ENCODE results near the gene SARDH. TPM values are rescaled to one million over a fixed set of nuclear protein-coding genes. Genes with fewer than 3 reads are reported as not detected.

SARDH gene
- total and polyA plus RNA-seq, 9 of the 15 experiments (the other 6 are each of a cell fraction or from before 2014, with no cell fraction given), result 0.14 TPM; not detected in 8

- in situ Hi-C loops (cut with MboI) (no loop called here), intact Hi-C loops (cut with micrococcal nuclease) (no loop called here)
- Histone ChIP-seq H3K27me3 (ENCODE audit: control insufficient read depth in 2 of 2, insufficient read depth in 2 of 2, low read length in 2 of 2) (peaks cover 19 to 90% of the 10 kb centered on the region in 2 experiments; a peak in 4 of 5 replicates), H3K9me1 (ENCODE audit: control insufficient read depth, insufficient read depth, low read length) (no peaks in the 10 kb centered on the region), H3K79me2 (ENCODE audit: control insufficient read depth, insufficient read depth, low read length) (no peaks in the 10 kb centered on the region), H3K9me3 (replicated peaks; ENCODE audit: control insufficient read depth, insufficient read depth, low read depth, low read length) (no peaks in the 10 kb centered on the region), H3K4me1 (replicated peaks in 1 of 2; ENCODE audit: control insufficient read depth in 2 of 2, insufficient read depth in 2 of 2, low read length in 2 of 2) (peaks cover 0 to 4% of the 10 kb centered on the region in 2 experiments; a peak in 2 of 5 replicates), H3K4me3 (no peak overlapping the region), H3K4me2 (ENCODE audit: insufficient read depth, low read length) (no peak overlapping the region), H3K9ac (ENCODE audit: insufficient read depth in 1 of 2, low read depth in 2 of 2, low read length in 2 of 2) (no peak overlapping the region), H3K27ac (ENCODE audit: extremely low read depth, low read depth, low read length) (no peak overlapping the region), H4K20me1 (replicated peaks; ENCODE audit: control insufficient read depth, insufficient read depth, low read length) (peaks cover 15% of the 10 kb centered on the region), H3K36me3 (ENCODE audit: control insufficient read depth, insufficient read depth, low read length) (no peaks in the 10 kb centered on the region), H2AFZ (ENCODE audit: low read depth, low read length) (no peak overlapping the region)
- ATAC-seq, result no peak
- WGBS (ENCODE audit: insufficient coverage, low coverage, missing lambda C conversion rate), result 0% methylated on average over 3 of the region's 4 CpGs
- no TSS peak for BruUV-seq (replicated peaks)
- ChIA-PET POLR2A (interaction anchor here (0.6 kb wide), 1 partner anchor 1159 kb away, joined by 3 read pairs; no protein-coding TSS in a partner anchor), CTCF (ENCODE audit: low intra/inter-chr PET ratio) (no interaction called here)
- no peak for DNase-seq (ENCODE audit: extremely low read depth in 1 of 4, low spot score in 3 of 4)
- FAIRE-seq, result no peak
- TF ChIP-seq AFF1 (IDR thresholded peaks at IDR 0.05; ENCODE audit: low read depth in 1 of 2, partially characterized antibody in 2 of 2) (no peak), THRAP3 (IDR thresholded peaks at IDR 0.05; ENCODE audit: borderline replicate concordance) (no peak), ID3 (CRISPR knock-in tag; IDR thresholded peaks at IDR 0.05) (no peak), ID3 (tag; IDR thresholded peaks at IDR 0.05) (no peak), POU5F1 (IDR thresholded peaks at IDR 0.05; ENCODE audit: borderline replicate concordance, low read depth, low read length, partially characterized antibody) (no peak), HDAC8 (tag; IDR thresholded peaks at IDR 0.05) (no peak), MEF2A (IDR thresholded peaks at IDR 0.05; ENCODE audit: control insufficient read depth, low read depth, low read length) (no peak), CBX8 (IDR thresholded peaks at IDR 0.05; ENCODE audit: borderline replicate concordance, extremely low read depth, low read depth, low read length, poor library complexity, severe bottlenecking) (no peak), SMARCA4 (IDR thresholded peaks at IDR 0.05) (no peak), ZNF764 (CRISPR knock-in tag; IDR thresholded peaks at IDR 0.05; ENCODE audit: low read depth) (no peak), BRF1 (IDR thresholded peaks at IDR 0.05; ENCODE audit: borderline replicate concordance, extremely low read depth, insufficient read length) (no peak), NFE2 (IDR thresholded peaks at IDR 0.05; ENCODE audit: low read depth) (no peak), CLOCK (CRISPR knock-in tag; IDR thresholded peaks at IDR 0.05; ENCODE audit: borderline replicate concordance) (no peak)
These were observed 47.0 kb downstream of the SARDH start for GRCh38 chr9:133691191-133691590.
